IMR-90 (cell line): ENCODE results near the gene ACADS. TPM values are rescaled to one million over a fixed set of nuclear protein-coding genes. Genes with fewer than 3 reads are reported as not detected.

ENCODE experiments used
- ATAC-seq: fragments of 200-7000 bp; cut with Tn5 transposase; 2 replicates; pipeline ENCODE4 v1.9.1; 2020; ENCODE audit warnings: low read depth, mild to moderate bottlenecking, moderate library complexity
- BruUV-seq: library from RNA; stranded (reverse); fragments of 400-500 nt; replicated peaks from 2 replicates; lab custom pipeline; 2021; lab: Mats Ljungman, UMichigan
- CTCF ChIA-PET: fragments of 300-600 bp; formaldehyde crosslinking; extraction: SDS; loops from one replicate; lab custom pipeline; 2021; ENCODE audit warnings: antibody characterized with exemption; lab: Yijun Ruan, JAX
- POLR2A ChIA-PET: fragments of 300-600 bp; sonication (Branson Sonifier 250); formaldehyde crosslinking; loops from one replicate; lab custom pipeline; 2022; ENCODE audit warnings: antibody characterized with exemption; ENCODE audit not compliant: unreplicated experiment; lab: Charles Lee
- DNase-seq: peaks from one replicate; pipeline ENCODE4 v3.0.0; 2013
- H2AFZ ChIP-seq: replicated peaks from 2 replicates; pipeline ENCODE3; 2013; ENCODE audit warnings: low read length, mild to moderate bottlenecking; ENCODE audit not compliant: poor library complexity
- H2AK5ac ChIP-seq: 2 replicates; pipeline ENCODE4 v1.6.1; 2013; ENCODE audit warnings: low read depth, low read length, inconsistent platforms
- H2AK9ac ChIP-seq: replicated peaks from 2 replicates; pipeline ENCODE3; 2013; ENCODE audit warnings: mild to moderate bottlenecking, low read depth, low read length, moderate library complexity; ENCODE audit not compliant: poor library complexity
- H2BK120ac ChIP-seq: 2 replicates; pipeline ENCODE4 v1.6.1; 2013; ENCODE audit warnings: low read depth, low read length, inconsistent platforms
- H2BK15ac ChIP-seq: 3 replicates; pipeline ENCODE4 v1.6.1; 2013; ENCODE audit warnings: low read depth, low read length, inconsistent platforms
- H2BK20ac ChIP-seq: 2 replicates; pipeline ENCODE4 v1.6.1; 2013; ENCODE audit warnings: low read depth, mild to moderate bottlenecking, inconsistent platforms, low read length, moderate library complexity
- H2BK5ac ChIP-seq: 2 replicates; pipeline ENCODE4 v1.6.1; 2013; ENCODE audit warnings: mild to moderate bottlenecking, low read depth, low read length, inconsistent platforms; ENCODE audit not compliant: poor library complexity, severe bottlenecking
- H3K14ac ChIP-seq: replicated peaks from 2 replicates; pipeline ENCODE4 v1.6.1; 2013; ENCODE audit warnings: low read depth, low read length, inconsistent platforms
- H3K18ac ChIP-seq: 2 replicates; pipeline ENCODE4 v1.6.1; 2013; ENCODE audit warnings: low read depth, low read length, control low read depth
- H3K23ac ChIP-seq: 2 replicates; pipeline ENCODE4 v1.6.1; 2013; ENCODE audit warnings: low read depth, low read length, inconsistent platforms
- H3K27ac ChIP-seq: 2 replicates; pipeline ENCODE4 v1.5.1; 2013; ENCODE audit warnings: mild to moderate bottlenecking, control low read depth, low read length; ENCODE audit not compliant: insufficient read depth
- H3K27me3 ChIP-seq: 2 replicates; pipeline ENCODE4 v1.6.1; 2013; ENCODE audit warnings: low read length; ENCODE audit not compliant: control insufficient read depth, insufficient read depth
- H3K36me3 ChIP-seq: 2 replicates; pipeline ENCODE4 v1.6.1; 2013; ENCODE audit warnings: low read length, mixed read lengths; ENCODE audit not compliant: control insufficient read depth, insufficient read depth
- H3K4ac ChIP-seq: 2 replicates; pipeline ENCODE4 v1.6.1; 2013; ENCODE audit warnings: low read depth, low read length, inconsistent platforms
- H3K4me1 ChIP-seq: 2 replicates; pipeline ENCODE4 v1.6.1; 2013; ENCODE audit warnings: low read length, mixed read lengths; ENCODE audit not compliant: control insufficient read depth, insufficient read depth
- H3K4me2 ChIP-seq: 2 replicates; pipeline ENCODE4 v1.6.1; 2013; ENCODE audit warnings: low read depth, mild to moderate bottlenecking, control low read depth, low read length, moderate library complexity
- H3K4me3 ChIP-seq: 2 replicates; pipeline ENCODE4 v1.5.1; 2013; ENCODE audit warnings: low read depth, mild to moderate bottlenecking, control low read depth, low read length, moderate library complexity; ENCODE audit not compliant: insufficient read depth
- H3K56ac ChIP-seq: 2 replicates; pipeline ENCODE4 v1.6.1; 2013; ENCODE audit warnings: low read length, inconsistent platforms; ENCODE audit not compliant: insufficient read depth; ENCODE audit errors: extremely low read depth
- H3K79me1 ChIP-seq, 2 experiments: 2 replicates each; pipeline ENCODE4 v1.6.1; 2013; ENCODE audit warnings: low read length in 2 of 2, inconsistent platforms in 1 of 2, low read depth in 1 of 2
- H3K9ac ChIP-seq: 2 replicates; pipeline ENCODE4 v1.6.1; 2013; ENCODE audit warnings: low read depth, low read length, control low read depth
- H3K9me1 ChIP-seq: 2 replicates; pipeline ENCODE4 v1.6.1; 2013; ENCODE audit warnings: low read length, inconsistent platforms; ENCODE audit not compliant: insufficient read depth
- H3K9me3 ChIP-seq: 2 replicates; pipeline ENCODE4 v1.6.1; 2013; ENCODE audit warnings: low read length; ENCODE audit not compliant: control insufficient read depth, insufficient read depth
- H4K20me1 ChIP-seq: 2 replicates; pipeline ENCODE4 v1.6.1; 2013; ENCODE audit warnings: low read length, inconsistent platforms; ENCODE audit not compliant: insufficient read depth
- H4K5ac ChIP-seq: 2 replicates; pipeline ENCODE4 v1.6.1; 2013; ENCODE audit warnings: mild to moderate bottlenecking, low read depth, low read length, control low read depth
- H4K8ac ChIP-seq, 2 experiments: 2 replicates each; pipeline ENCODE4 v1.6.1; 2013; ENCODE audit warnings: low read depth in 2 of 2, low read length in 2 of 2, control low read depth in 1 of 2, inconsistent platforms in 1 of 2
- H4K91ac ChIP-seq: 2 replicates; pipeline ENCODE4 v1.6.1; 2013; ENCODE audit warnings: low read depth, low read length, inconsistent platforms; ENCODE audit not compliant: insufficient read depth
- BHLHE40 ChIP-seq: fragments of 150-350 bp; IDR thresholded peaks from 2 replicates; pipeline ENCODE4 v1.6.1; 2016; ENCODE audit warnings: mild to moderate bottlenecking, low read depth, low read length
- CHD1 ChIP-seq: IDR thresholded peaks from 2 replicates; pipeline ENCODE4 v1.6.1; 2012; ENCODE audit warnings: low read depth, low read length, improper control_type of control experiment
- FOS ChIP-seq: fragments of 150-350 bp; IDR thresholded peaks from 2 replicates; pipeline ENCODE4 v1.6.1; 2016; ENCODE audit warnings: low read depth, low read length
- MAFK ChIP-seq: IDR thresholded peaks from 2 replicates; pipeline ENCODE4 v1.6.1; 2012; ENCODE audit warnings: low read depth, low read length, improper control_type of control experiment
- MAZ ChIP-seq: IDR thresholded peaks from 2 replicates; pipeline ENCODE4 v1.6.1; 2012; ENCODE audit warnings: low read depth, mild to moderate bottlenecking, low read length, improper control_type of control experiment, moderate library complexity, borderline replicate concordance
- NFE2L2 ChIP-seq: fragments of 150-350 bp; IDR thresholded peaks from 2 replicates; pipeline ENCODE4 v1.6.1; 2016; ENCODE audit warnings: low read depth, mild to moderate bottlenecking, low read length
- RAD21 ChIP-seq: IDR thresholded peaks from 2 replicates; pipeline ENCODE4 v1.6.1; 2012; ENCODE audit warnings: low read length, improper control_type of control experiment
- RCOR1 ChIP-seq: IDR thresholded peaks from 2 replicates; pipeline ENCODE4 v1.6.1; 2012; ENCODE audit warnings: mild to moderate bottlenecking, low read length, improper control_type of control experiment; ENCODE audit not compliant: insufficient replicate concordance
- RFX5 ChIP-seq: IDR thresholded peaks from 2 replicates; pipeline ENCODE4 v1.8.0; 2012; ENCODE audit warnings: low read depth, mild to moderate bottlenecking, low read length, moderate library complexity
- SMC3 ChIP-seq: fragments of 150-350 bp; IDR thresholded peaks from 2 replicates; pipeline ENCODE4 v1.6.1; 2016; ENCODE audit warnings: low read depth, mild to moderate bottlenecking, antibody characterized with exemption, low read length, moderate library complexity
- WGBS, 2 experiments: methylation state at CpG; one replicate each; pipeline versions ENCODE4 v1.1.5 to v1.1.7; 2013; ENCODE audit warnings: missing lambda C conversion rate in 2 of 2; ENCODE audit not compliant: insufficient read length in 1 of 2; ENCODE audit errors: extremely low coverage in 2 of 2; 5-methylcytosine and 5-hydroxymethylcytosine counted together
- dilution Hi-C: fragments of 300-500 bp; cut with HindIII; formaldehyde crosslinking; loops from one replicate; pipeline ENCODE4 v1.14.3; 2018; ENCODE audit warnings: low sequenced_read_pairs; ENCODE audit not compliant: unreplicated experiment
- in situ Hi-C: fragments of 300-500 bp; cut with MboI; formaldehyde crosslinking; loops from 3 replicates; pipeline ENCODE4 v1.14.3; 2019; ENCODE audit warnings: low sequenced_read_pairs, inconsistent platforms, mixed read lengths
- intact Hi-C: fragments of 100-400 bp; cut with micrococcal nuclease; formaldehyde crosslinking; loops from 2 replicates; pipeline ENCODE4 v1.10.0; 2022
- polyA plus RNA-seq, 3 experiments: library from polyadenylated mRNA; depleted of rRNA; stranded (reverse); fragments of >200 nt; gene quantifications; 2 replicates each; pipeline ENCODE4 v1.2.3, GENCODE V29; 2012; ENCODE audit warnings: low replicate concordance in 1 of 3
- total RNA-seq: library from RNA; depleted of rRNA; stranded (reverse); fragments of >200 nt; gene quantifications from 2 replicates; pipeline ENCODE4 v1.2.3, GENCODE V29; 2012
- TF ChIP-seq, protein P1 (sequence below): fragments of 150-350 bp; IDR thresholded peaks from 2 replicates; pipeline ENCODE4 v1.6.1; 2016; ENCODE audit warnings: low read depth, mild to moderate bottlenecking, low read length, moderate library complexity, borderline replicate concordance
- TF ChIP-seq, protein P2 (sequence below): fragments of 150-350 bp; IDR thresholded peaks from 2 replicates; pipeline ENCODE4 v1.6.1; 2017; ENCODE audit warnings: mild to moderate bottlenecking, antibody characterized with exemption, low read length, low read depth

The ACADS gene
- total and polyA plus RNA-seq, 2 of the 4 experiments (the other 2 are of a cell fraction), result 2.9 to 5.5 TPM

DNA sequence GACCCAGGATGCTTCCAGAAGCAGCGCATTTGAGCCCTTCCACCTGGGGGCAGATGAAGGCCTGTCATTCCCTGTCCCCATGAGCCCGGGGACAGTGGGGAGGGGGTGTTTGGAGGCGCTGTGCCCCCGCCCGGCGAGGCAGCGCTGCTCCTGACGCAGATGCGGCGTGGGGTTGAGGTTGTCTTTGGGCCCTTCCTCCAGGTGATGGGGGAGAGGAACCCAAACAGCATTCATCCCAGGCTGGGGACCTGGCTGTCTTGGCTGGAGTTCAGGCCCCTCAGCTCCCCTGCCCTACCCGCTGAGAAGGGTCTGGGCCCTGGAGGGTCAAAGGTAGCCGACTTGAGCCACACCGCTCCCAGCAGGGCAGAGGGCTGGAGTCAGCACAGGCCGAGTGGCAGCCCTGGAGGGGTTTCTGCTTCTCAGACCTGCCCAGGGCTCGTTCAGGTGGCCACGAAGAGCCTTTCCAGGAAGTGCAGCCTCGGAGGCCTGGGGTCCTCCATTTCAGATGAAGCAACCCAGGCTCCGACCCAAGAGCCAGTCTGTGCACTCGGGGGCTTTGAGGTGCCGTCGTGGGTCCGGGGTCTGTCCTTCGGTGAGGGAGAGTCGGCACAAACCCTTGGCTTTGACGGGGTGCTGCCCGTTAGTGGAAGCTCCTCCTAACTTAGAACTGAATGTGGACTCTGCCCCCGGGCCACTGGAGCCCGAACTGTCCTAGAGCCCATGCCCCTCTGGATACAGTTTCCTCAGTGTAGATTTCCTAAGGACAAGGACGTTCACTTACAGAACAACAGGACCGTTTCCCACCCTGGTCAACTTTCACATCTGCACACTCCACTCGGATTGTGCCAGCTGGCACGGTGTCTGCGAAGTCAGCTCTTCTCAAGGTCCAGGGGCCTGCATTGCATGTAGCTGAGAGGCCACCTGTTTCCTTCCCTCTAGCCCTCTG is 16.1 kb downstream of the ACADS start (continued):
- TF ChIP-seq SMC3, result no peak

DNA sequence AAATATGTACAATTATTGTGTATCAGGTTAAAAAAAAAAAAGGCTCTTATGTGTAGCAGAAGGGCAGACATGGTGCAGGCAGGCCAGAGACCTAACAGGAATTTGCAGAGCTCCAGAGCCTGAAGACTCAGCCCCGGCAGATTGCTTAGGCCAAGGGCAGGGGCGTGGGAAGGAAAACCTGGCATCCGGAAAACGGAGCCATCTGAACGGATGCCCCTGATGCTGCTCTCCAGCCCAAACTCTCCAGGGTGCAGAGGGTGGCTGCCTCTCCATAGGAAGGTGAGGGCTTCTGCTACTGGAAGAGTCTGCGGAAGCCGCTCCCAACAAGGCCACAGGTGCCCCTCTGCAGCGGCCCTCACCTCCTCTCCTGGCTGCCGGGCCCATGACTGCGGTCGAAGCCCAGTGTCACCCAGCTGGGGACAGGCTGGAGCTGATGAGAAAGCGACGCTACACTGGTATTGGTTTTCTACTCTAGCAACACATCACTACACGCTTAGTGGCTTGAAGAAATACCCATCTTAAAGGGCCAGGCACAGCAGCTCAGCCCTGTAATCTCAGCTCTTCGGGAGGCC is 19.4 kb downstream of the ACADS start:
- DNase-seq, result no peak
- Histone ChIP-seq H3K79me1 (no peaks in the 10 kb centered on the region), H3K56ac (no peak overlapping the region), H2AFZ (no peak overlapping the region), H4K20me1 (no peaks in the 10 kb centered on the region; the same call in 1 of the 2 replicates), H3K27ac (no peak overlapping the region), H3K23ac (no peak overlapping the region), H3K4me3 (no peak overlapping the region), H2AK9ac (no peak overlapping the region), H4K8ac (no peak overlapping the region), H2BK20ac (no peak overlapping the region), H2BK5ac (no peak overlapping the region), H4K91ac (no peak overlapping the region), H2AK5ac (no peak overlapping the region), H3K4ac (no peak overlapping the region), H3K9me1 (no peaks in the 10 kb centered on the region), H3K4me1 (no peaks in the 10 kb centered on the region), H3K18ac (no peak overlapping the region), H2BK120ac (no peak overlapping the region), H3K9me3 (no peaks in the 10 kb centered on the region), H3K27me3 (0 out of 2 replicates have a peak, but pooled peaks cover 2% of the 10 kb centered on the region), H2BK15ac (no peak overlapping the region), H4K5ac (no peak overlapping the region), H3K9ac (no peak overlapping the region), H3K4me2 (no peak overlapping the region), H3K14ac (no peak overlapping the region), H3K36me3 (no peaks in the 10 kb centered on the region)
- 77% methylated on average over 7 of the region's 15 CpGs; no CpG with 5 or more reads in 1 of the 2 experiments for WGBS, 2 experiments
- dilution Hi-C loops, result no loop called here
- no peak for ATAC-seq
- POLR2A ChIA-PET, result no interaction called here
- intact Hi-C loops, result no loop called here
- in situ Hi-C loops, result no loop called here
- no TSS peak for BruUV-seq
- CTCF ChIA-PET, result interaction anchor here (0.6 kb wide), 1 partner anchor 15 kb away, joined by 3 read pairs; no protein-coding TSS in a partner anchor
- TF ChIP-seq MAFK, result no peak
- TF ChIP-seq MAZ, result no peak
- TF ChIP-seq CHD1, result no peak
- TF ChIP-seq, protein P1, sequence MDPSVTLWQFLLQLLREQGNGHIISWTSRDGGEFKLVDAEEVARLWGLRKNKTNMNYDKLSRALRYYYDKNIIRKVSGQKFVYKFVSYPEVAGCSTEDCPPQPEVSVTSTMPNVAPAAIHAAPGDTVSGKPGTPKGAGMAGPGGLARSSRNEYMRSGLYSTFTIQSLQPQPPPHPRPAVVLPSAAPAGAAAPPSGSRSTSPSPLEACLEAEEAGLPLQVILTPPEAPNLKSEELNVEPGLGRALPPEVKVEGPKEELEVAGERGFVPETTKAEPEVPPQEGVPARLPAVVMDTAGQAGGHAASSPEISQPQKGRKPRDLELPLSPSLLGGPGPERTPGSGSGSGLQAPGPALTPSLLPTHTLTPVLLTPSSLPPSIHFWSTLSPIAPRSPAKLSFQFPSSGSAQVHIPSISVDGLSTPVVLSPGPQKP, result no peak
- TF ChIP-seq NFE2L2, result no peak
- TF ChIP-seq SMC3, result no peak
- TF ChIP-seq RCOR1, result no peak
- TF ChIP-seq RAD21, result no peak
- TF ChIP-seq RFX5, result no peak
- TF ChIP-seq, protein P2, sequence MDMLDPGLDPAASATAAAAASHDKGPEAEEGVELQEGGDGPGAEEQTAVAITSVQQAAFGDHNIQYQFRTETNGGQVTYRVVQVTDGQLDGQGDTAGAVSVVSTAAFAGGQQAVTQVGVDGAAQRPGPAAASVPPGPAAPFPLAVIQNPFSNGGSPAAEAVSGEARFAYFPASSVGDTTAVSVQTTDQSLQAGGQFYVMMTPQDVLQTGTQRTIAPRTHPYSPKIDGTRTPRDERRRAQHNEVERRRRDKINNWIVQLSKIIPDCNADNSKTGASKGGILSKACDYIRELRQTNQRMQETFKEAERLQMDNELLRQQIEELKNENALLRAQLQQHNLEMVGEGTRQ, result no peak
- TF ChIP-seq FOS, result no peak
- no peak for TF ChIP-seq BHLHE40
